SU-DHL-6 (cell line): ENCODE data around the gene GREB1L.

Experiments
- H2AFZ ChIP-seq: fragments of 200-600 bp; sonication (generic); 2 replicates; pipeline ENCODE4 v1.6.1; 2014; ENCODE audit warnings: low read depth, mild to moderate bottlenecking, moderate library complexity, mixed read lengths, antibody characterized with exemption, low read length; ENCODE audit not compliant: severe bottlenecking
- H3F3A ChIP-seq: fragments of 200-600 bp; shearing (Covaris generic); 2 replicates; pipeline ENCODE4 v1.6.0; 2016; ENCODE audit warnings: antibody characterized with exemption, mild to moderate bottlenecking; ENCODE audit not compliant: insufficient read depth
- H3K27ac ChIP-seq: fragments of 200-600 bp; sonication (generic); 2 replicates; pipeline ENCODE4 v1.5.1; 2016; ENCODE audit warnings: low read depth, mild to moderate bottlenecking, low read length, moderate library complexity, mixed read lengths
- H3K27me3 ChIP-seq: fragments of 200-600 bp; sonication (generic), shearing (Covaris generic); 2 replicates; pipeline ENCODE4 v1.6.0; 2014; ENCODE audit warnings: mild to moderate bottlenecking, low read length
- H3K36me3 ChIP-seq: fragments of 200-600 bp; sonication (generic); 2 replicates; pipeline ENCODE4 v1.6.1; 2014; ENCODE audit warnings: mild to moderate bottlenecking, low read length, mixed read lengths
- H3K4me2 ChIP-seq: fragments of 300-600, 200-600 bp; shearing (Covaris generic), sonication (generic); 2 replicates; pipeline ENCODE4 v1.6.0; 2014; ENCODE audit warnings: low read length, low read depth, mild to moderate bottlenecking; ENCODE audit not compliant: poor library complexity, severe bottlenecking
- H3K4me3 ChIP-seq: fragments of 200-600 bp; sonication (generic); 2 replicates; pipeline ENCODE4 v1.5.1; 2014; ENCODE audit warnings: antibody characterized with exemption, low read length, mild to moderate bottlenecking, mixed read lengths; ENCODE audit not compliant: insufficient read depth, poor library complexity, severe bottlenecking
- H3K79me2 ChIP-seq: fragments of 200-600 bp; sonication (generic); 2 replicates; pipeline ENCODE4 v1.6.1; 2014; ENCODE audit warnings: mild to moderate bottlenecking, low read length, moderate library complexity; ENCODE audit not compliant: insufficient read depth
- H3K9ac ChIP-seq: fragments of 200-600 bp; sonication (generic); 2 replicates; pipeline ENCODE4 v1.7.0; 2014; ENCODE audit warnings: mild to moderate bottlenecking, low read length
- H3K9me2 ChIP-seq: fragments of 200-600 bp; sonication (generic); replicated peaks from 2 replicates; pipeline ENCODE4 v1.6.1; 2014; ENCODE audit warnings: low read length; ENCODE audit not compliant: insufficient read depth
- H3K9me3 ChIP-seq: fragments of 200-600 bp; sonication (generic); 2 replicates; pipeline ENCODE4 v1.6.1; 2014; ENCODE audit warnings: low read length, mixed read lengths; ENCODE audit not compliant: insufficient read depth
- H4K20me1 ChIP-seq: fragments of 200-600 bp; sonication (generic); 2 replicates; pipeline ENCODE4 v1.6.1; 2014; ENCODE audit warnings: low read depth, mild to moderate bottlenecking, antibody characterized with exemption, low read length, moderate library complexity, mixed read lengths
- EZH2phosphoT487 ChIP-seq: fragments of 200-600 bp; sonication (generic), shearing (Covaris generic); conservative IDR thresholded peaks from 2 replicates; pipeline ENCODE4 v1.6.1; 2018; ENCODE audit warnings: mild to moderate bottlenecking, antibody characterized with exemption, low read length, moderate library complexity, mixed read lengths
- TF ChIP-seq, protein P1 (sequence below): fragments of 200-600 bp; sonication (generic); IDR thresholded peaks from one replicate; pipeline ENCODE4 v1.5.1; 2017; ENCODE audit warnings: antibody characterized with exemption, mild to moderate bottlenecking, low read length, moderate library complexity; ENCODE audit not compliant: insufficient read depth, poor library complexity, severe bottlenecking

GREB1L gene

DNA sequence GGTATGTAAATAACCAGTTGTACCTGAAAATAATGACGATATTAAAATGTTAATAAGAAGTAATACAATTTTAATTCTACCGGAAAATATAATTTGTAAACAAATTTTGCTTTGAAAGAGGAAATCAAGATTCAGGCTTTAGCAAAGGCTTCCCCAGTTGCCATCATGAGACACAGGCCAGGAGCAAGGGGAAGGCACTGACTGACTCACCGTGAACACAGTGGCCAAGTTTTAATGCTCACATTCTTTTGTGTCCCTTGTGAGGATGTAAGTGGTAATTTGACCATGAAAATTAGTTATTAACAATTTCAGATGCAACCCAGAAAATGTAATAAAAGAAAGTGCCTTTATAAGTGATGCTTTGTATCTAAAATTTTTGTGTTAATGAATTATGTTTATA lies 164.1 kb downstream of the GREB1L start:
- Histone ChIP-seq H2AFZ (no peak overlapping the region), H3K9me2 (no peaks in the 10 kb centered on the region), H3K27ac (no peak overlapping the region), H3K27me3 (no peaks in the 10 kb centered on the region), H3K9ac (no peak overlapping the region), H3K79me2 (no peaks in the 10 kb centered on the region), H3K9me3 (no peaks in the 10 kb centered on the region), H3K36me3 (no peaks in the 10 kb centered on the region), H3F3A (no peaks in the 10 kb centered on the region), H3K4me2 (no peak overlapping the region), H3K4me3 (no peak overlapping the region), H4K20me1 (no peaks in the 10 kb centered on the region)
- TF ChIP-seq, protein P1, sequence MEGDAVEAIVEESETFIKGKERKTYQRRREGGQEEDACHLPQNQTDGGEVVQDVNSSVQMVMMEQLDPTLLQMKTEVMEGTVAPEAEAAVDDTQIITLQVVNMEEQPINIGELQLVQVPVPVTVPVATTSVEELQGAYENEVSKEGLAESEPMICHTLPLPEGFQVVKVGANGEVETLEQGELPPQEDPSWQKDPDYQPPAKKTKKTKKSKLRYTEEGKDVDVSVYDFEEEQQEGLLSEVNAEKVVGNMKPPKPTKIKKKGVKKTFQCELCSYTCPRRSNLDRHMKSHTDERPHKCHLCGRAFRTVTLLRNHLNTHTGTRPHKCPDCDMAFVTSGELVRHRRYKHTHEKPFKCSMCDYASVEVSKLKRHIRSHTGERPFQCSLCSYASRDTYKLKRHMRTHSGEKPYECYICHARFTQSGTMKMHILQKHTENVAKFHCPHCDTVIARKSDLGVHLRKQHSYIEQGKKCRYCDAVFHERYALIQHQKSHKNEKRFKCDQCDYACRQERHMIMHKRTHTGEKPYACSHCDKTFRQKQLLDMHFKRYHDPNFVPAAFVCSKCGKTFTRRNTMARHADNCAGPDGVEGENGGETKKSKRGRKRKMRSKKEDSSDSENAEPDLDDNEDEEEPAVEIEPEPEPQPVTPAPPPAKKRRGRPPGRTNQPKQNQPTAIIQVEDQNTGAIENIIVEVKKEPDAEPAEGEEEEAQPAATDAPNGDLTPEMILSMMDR: no peak
- TF ChIP-seq EZH2phosphoT487: no peak

DNA sequence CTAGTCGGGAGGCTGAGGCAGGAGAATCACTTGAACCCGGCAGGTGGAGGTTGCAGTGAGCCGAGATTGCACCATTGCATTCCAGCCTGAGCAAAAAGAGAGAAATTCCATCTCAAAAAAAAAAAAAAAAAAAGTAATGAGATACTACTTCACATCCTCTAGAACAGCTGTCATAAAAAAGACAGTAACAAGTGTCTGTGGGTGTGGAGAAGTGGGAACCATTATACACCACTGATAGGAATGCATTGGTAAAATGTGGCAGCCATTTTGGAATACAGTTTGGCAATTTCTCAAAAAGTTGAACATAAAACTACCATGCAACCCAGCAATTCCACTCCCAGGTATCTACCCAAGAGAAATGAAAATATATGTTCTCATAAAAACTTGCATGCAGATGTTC lies 166.6 kb downstream of the GREB1L start:
- H3K36me3 ChIP-seq: no peaks in the 10 kb centered on the region
- no peak overlapping the region for H3K4me2 ChIP-seq
- H3K9me2 ChIP-seq: no peaks in the 10 kb centered on the region
- H3K9ac ChIP-seq: no peak overlapping the region
- H3K4me3 ChIP-seq: no peak overlapping the region
- no peaks in the 10 kb centered on the region for H4K20me1 ChIP-seq
- no peaks in the 10 kb centered on the region for H3F3A ChIP-seq
- H3K27me3 ChIP-seq: no peaks in the 10 kb centered on the region
- no peaks in the 10 kb centered on the region for H3K9me3 ChIP-seq
- no peak for TF ChIP-seq EZH2phosphoT487
- TF ChIP-seq, protein P1: no peak
- no peak overlapping the region for H3K27ac ChIP-seq
- no peaks in the 10 kb centered on the region for H3K79me2 ChIP-seq
- H2AFZ ChIP-seq: no peak overlapping the region

GRCh38 chr18:21433436-21433835 lies 191.4 kb downstream of the GREB1L start:
- H3F3A ChIP-seq: no peaks in the 10 kb centered on the region
- H3K27ac ChIP-seq: no peak overlapping the region
- no peak overlapping the region for H3K4me2 ChIP-seq
- H3K9ac ChIP-seq: no peak overlapping the region
- H3K36me3 ChIP-seq: no peaks in the 10 kb centered on the region
- no peak overlapping the region for H3K4me3 ChIP-seq
- H3K79me2 ChIP-seq: no peaks in the 10 kb centered on the region
- H4K20me1 ChIP-seq: no peaks in the 10 kb centered on the region
- no peaks in the 10 kb centered on the region for H3K27me3 ChIP-seq
- H2AFZ ChIP-seq: no peak overlapping the region
- no peaks in the 10 kb centered on the region for H3K9me3 ChIP-seq
- no peaks in the 10 kb centered on the region for H3K9me2 ChIP-seq
- no peak for TF ChIP-seq EZH2phosphoT487
- TF ChIP-seq, protein P1: no peak

DNA sequence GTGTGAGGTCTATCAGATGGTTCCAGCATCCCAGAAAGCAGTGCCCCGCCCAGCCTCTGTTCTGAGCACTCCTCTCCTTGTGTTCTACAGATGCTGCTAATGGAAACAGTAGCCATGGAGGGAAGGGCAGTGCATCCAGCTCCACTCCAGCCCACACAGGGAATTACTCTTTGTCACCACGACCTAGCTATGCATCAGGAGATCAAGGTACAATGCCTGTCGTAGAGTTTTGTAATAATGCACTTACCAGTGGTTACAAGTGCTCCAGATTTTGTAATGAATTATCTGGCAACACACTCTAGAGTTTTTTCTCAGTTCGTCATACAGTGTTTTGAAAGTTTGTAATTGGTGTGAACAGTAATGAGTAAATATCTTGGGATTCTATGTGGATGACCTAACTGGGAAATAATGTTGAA lies 197.4 kb downstream of the GREB1L start:
- Histone ChIP-seq H3K27ac (no peak overlapping the region), H3K36me3 (no peaks in the 10 kb centered on the region), H3K4me3 (no peak overlapping the region), H4K20me1 (no peaks in the 10 kb centered on the region), H3K9ac (no peak overlapping the region), H3F3A (no peaks in the 10 kb centered on the region), H3K4me2 (no peak overlapping the region), H3K27me3 (no peaks in the 10 kb centered on the region), H3K9me3 (no peaks in the 10 kb centered on the region), H3K9me2 (no peaks in the 10 kb centered on the region), H2AFZ (no peak overlapping the region), H3K79me2 (no peaks in the 10 kb centered on the region)
- TF ChIP-seq, protein P1: no peak
- TF ChIP-seq EZH2phosphoT487: no peak
